GM23338 (cell line): ENCODE measurements around the gene SGCD. TPM values are rescaled to one million over a fixed set of nuclear protein-coding genes. Genes with fewer than 3 reads are reported as not detected.

Source experiments
- ATAC-seq: fragments of 200-7000 bp; cut with Tn5 transposase; 3 replicates; pipeline ENCODE4 v1.9.1; 2020
- DNase-seq: peaks from one replicate; pipeline ENCODE4 v3.0.0-alpha.2; 2015; ENCODE audit warnings: low spot score
- H2AFZ ChIP-seq: fragments of 200-600 bp; sonication (generic); 2 replicates; pipeline ENCODE4 v1.8.0; 2016; ENCODE audit warnings: antibody characterized with exemption, mild to moderate bottlenecking, moderate library complexity
- H3F3A ChIP-seq: fragments of 200-600 bp; sonication (generic); replicated peaks from 2 replicates; pipeline ENCODE4 v1.8.0; 2017; ENCODE audit warnings: antibody characterized with exemption, mixed run types, low read depth
- H3K27ac ChIP-seq: fragments of 200-600 bp; sonication (generic); 2 replicates; pipeline ENCODE4 v1.6.1; 2016; ENCODE audit warnings: low read depth
- H3K27me3 ChIP-seq: fragments of 200-600 bp; sonication (generic); 2 replicates; pipeline ENCODE4 v1.8.0; 2016; ENCODE audit warnings: mild to moderate bottlenecking, mixed run types, moderate library complexity; ENCODE audit not compliant: insufficient read depth
- H3K36me3 ChIP-seq: fragments of 200-600 bp; sonication (generic); 2 replicates; pipeline ENCODE4 v1.8.0; 2016; ENCODE audit warnings: mild to moderate bottlenecking; ENCODE audit not compliant: insufficient read depth
- H3K4me1 ChIP-seq: fragments of 200-600 bp; sonication (generic); 2 replicates; pipeline ENCODE4 v1.8.0; 2016; ENCODE audit warnings: mild to moderate bottlenecking, moderate library complexity; ENCODE audit not compliant: insufficient read depth
- H3K4me2 ChIP-seq: fragments of 200-600 bp; sonication (generic); 2 replicates; pipeline ENCODE4 v1.7.1; 2017; ENCODE audit warnings: mixed run types
- H3K4me3 ChIP-seq: fragments of 200-600 bp; sonication (generic); 2 replicates; pipeline ENCODE4 v1.6.1; 2016; ENCODE audit warnings: mixed run types
- H3K79me2 ChIP-seq: fragments of 200-600 bp; sonication (generic); replicated peaks from 2 replicates; pipeline ENCODE4 v1.8.0; 2017; ENCODE audit warnings: mild to moderate bottlenecking; ENCODE audit not compliant: insufficient read depth
- H3K9me2 ChIP-seq: fragments of 200-600 bp; sonication (generic); 2 replicates; pipeline ENCODE4 v1.8.0; 2017; ENCODE audit not compliant: insufficient read depth
- H4K20me1 ChIP-seq: fragments of 200-600 bp; sonication (generic); replicated peaks from 2 replicates; pipeline ENCODE4 v1.8.0; 2017; ENCODE audit warnings: mild to moderate bottlenecking; ENCODE audit not compliant: insufficient read depth
- H3K27ac Mint-ChIP-seq: 2 replicates; pipeline ENCODE4 v1.8.0; 2020; ENCODE audit warnings: inconsistent platforms, mild to moderate bottlenecking, moderate library complexity, mixed read lengths
- H3K27me3 Mint-ChIP-seq: 3 replicates; pipeline ENCODE4 v1.8.0; 2022; ENCODE audit warnings: low read depth, mild to moderate bottlenecking, moderate library complexity, mixed read lengths, inconsistent platforms; ENCODE audit not compliant: insufficient read depth, poor library complexity
- H3K36me3 Mint-ChIP-seq: 3 replicates; pipeline ENCODE4 v1.8.0; 2021; ENCODE audit warnings: low read depth, mild to moderate bottlenecking, inconsistent platforms, moderate library complexity, mixed read lengths
- H3K4me1 Mint-ChIP-seq: 3 replicates; pipeline ENCODE4 v1.8.0; 2020; ENCODE audit warnings: mild to moderate bottlenecking, inconsistent platforms, mixed read lengths
- H3K4me3 Mint-ChIP-seq: 3 replicates; pipeline ENCODE4 v1.8.0; 2021; ENCODE audit warnings: moderate library complexity, mild to moderate bottlenecking, inconsistent platforms, mixed read lengths
- H3K9me3 Mint-ChIP-seq: 3 replicates; pipeline ENCODE4 v1.8.0; 2020; ENCODE audit warnings: moderate library complexity, mild to moderate bottlenecking, inconsistent platforms, mixed read lengths
- CREB1 ChIP-seq: fragments of 250-450 bp; sonication (Bioruptor Pico); IDR thresholded peaks from 2 replicates; pipeline ENCODE4 v1.5.0; 2020; ENCODE audit warnings: low read depth, mild to moderate bottlenecking, moderate library complexity
- CTCF ChIP-seq, 2 experiments: fragments of 200-600 bp in 1 of 2; sonication (generic) in 1 of 2; conservative IDR thresholded peaks; 2 replicates each; pipeline versions ENCODE4 v1.5.1 to v1.6.1; 2016 to 2017; ENCODE audit warnings: antibody characterized with exemption in 2 of 2, low read depth in 2 of 2, mild to moderate bottlenecking in 2 of 2, moderate library complexity in 1 of 2
- ETS1 ChIP-seq: IDR thresholded peaks from 2 replicates; pipeline ENCODE4 v1.6.1; 2016; ENCODE audit warnings: antibody characterized with exemption
- EZH2 ChIP-seq: fragments of 200-600 bp; sonication (generic); IDR thresholded peaks from one replicate; pipeline ENCODE4 v1.8.0; 2017; ENCODE audit warnings: antibody characterized with exemption, mild to moderate bottlenecking, low read depth; ENCODE audit not compliant: unreplicated experiment
- JUNB ChIP-seq: IDR thresholded peaks from one replicate; pipeline ENCODE4 v1.6.1; 2016; ENCODE audit warnings: antibody characterized with exemption; ENCODE audit not compliant: unreplicated experiment
- NANOG ChIP-seq: IDR thresholded peaks from 2 replicates; pipeline ENCODE4 v1.6.1; 2016; ENCODE audit warnings: antibody characterized with exemption, borderline replicate concordance
- POLR2AphosphoS5 ChIP-seq: IDR thresholded peaks from 2 replicates; pipeline ENCODE4 v1.6.1; 2016; ENCODE audit warnings: antibody characterized with exemption, low read depth
- REST ChIP-seq: IDR thresholded peaks from one replicate; pipeline ENCODE4 v1.6.1; 2018; ENCODE audit warnings: antibody characterized with exemption; ENCODE audit not compliant: unreplicated experiment
- STAT1 ChIP-seq: IDR thresholded peaks from one replicate; pipeline ENCODE4 v1.6.1; 2016; ENCODE audit warnings: antibody characterized with exemption; ENCODE audit not compliant: unreplicated experiment
- ZNF114 ChIP-seq: fragments of 250-450 bp; sonication (Bioruptor Pico); IDR thresholded peaks from 2 replicates; pipeline ENCODE4 v1.5.0; 2020; ENCODE audit warnings: mild to moderate bottlenecking, moderate library complexity
- ZNF331 ChIP-seq: fragments of 250-450 bp; sonication (Bioruptor Pico); IDR thresholded peaks from 2 replicates; pipeline ENCODE4 v1.5.0; 2020; ENCODE audit warnings: low read depth, mild to moderate bottlenecking, moderate library complexity
- ZNF462 ChIP-seq: fragments of 250-450 bp; sonication (Bioruptor Pico); IDR thresholded peaks from 2 replicates; pipeline ENCODE4 v1.5.0; 2020; ENCODE audit warnings: mild to moderate bottlenecking, moderate library complexity
- polyA plus RNA-seq: library from polyadenylated mRNA; unstranded; fragments of >200 nt; fragmentation: Nextera tagmentation; extraction: Ambion mirVana; gene quantifications from 2 replicates; pipeline ENCODE4 v1.2.1, GENCODE V29; 2016
- total RNA-seq: library from RNA; depleted of rRNA; stranded (reverse); fragments of >200 nt; shearing (Covaris generic); gene quantifications from 2 replicates; pipeline ENCODE4 v1.2.3, GENCODE V29; 2014

SGCD gene
- total and polyA plus RNA-seq, 2 experiments from 2014 or later, result 0.03 to 0.05 TPM

- TF ChIP-seq ZNF462 (CRISPR knock-in tag), result no peak
- no peak for TF ChIP-seq ETS1
Observed at GRCh38 chr5:156401804-156402203, 74.8 kb downstream of the SGCD start (continued).

GRCh38 chr5:156402387-156402921, 75.5 kb downstream of the SGCD start:
- H3K27ac Mint-ChIP-seq, result no peak overlapping the region
- no peak for TF ChIP-seq POLR2AphosphoS5
- TF ChIP-seq REST, result no peak
- TF ChIP-seq ZNF331 (CRISPR knock-in tag), result no peak
- no peak for TF ChIP-seq ZNF114 (CRISPR knock-in tag)
- TF ChIP-seq CTCF (conservative IDR thresholded peaks at IDR 0.05; ENCODE audit: low read depth in 2 of 2), result no peak
- no peak for TF ChIP-seq CREB1 (CRISPR knock-in tag)
- no peak for TF ChIP-seq JUNB
- no peak for TF ChIP-seq NANOG
- no peak for TF ChIP-seq EZH2
- no peak for TF ChIP-seq STAT1
- Histone ChIP-seq H3K4me1 (no peaks in the 10 kb centered on the region), H2AFZ (no peak overlapping the region), H3K79me2 (no peaks in the 10 kb centered on the region), H4K20me1 (no peaks in the 10 kb centered on the region), H3K36me3 (no peaks in the 10 kb centered on the region), H3K9me2 (0 out of 2 replicates have a peak, but pooled peaks cover 5% of the 10 kb centered on the region), H3F3A (no peaks in the 10 kb centered on the region), H3K4me2 (no peak overlapping the region), H3K4me3 (no peak overlapping the region), H3K27me3 (no peaks in the 10 kb centered on the region), H3K27ac (no peak overlapping the region)
- peak; percentile 89 for ATAC-seq
- no peaks in the 10 kb centered on the region for H3K27me3 Mint-ChIP-seq
- no peaks in the 10 kb centered on the region for H3K36me3 Mint-ChIP-seq
- no peak overlapping the region for H3K4me3 Mint-ChIP-seq
- DNase-seq, result peak; percentile 79
- H3K4me1 Mint-ChIP-seq, result peaks cover 16% of the 10 kb centered on the region
- no peaks in the 10 kb centered on the region for H3K9me3 Mint-ChIP-seq
